ENCODE measurements around the gene KLK2.

KLK2 gene

DNA sequence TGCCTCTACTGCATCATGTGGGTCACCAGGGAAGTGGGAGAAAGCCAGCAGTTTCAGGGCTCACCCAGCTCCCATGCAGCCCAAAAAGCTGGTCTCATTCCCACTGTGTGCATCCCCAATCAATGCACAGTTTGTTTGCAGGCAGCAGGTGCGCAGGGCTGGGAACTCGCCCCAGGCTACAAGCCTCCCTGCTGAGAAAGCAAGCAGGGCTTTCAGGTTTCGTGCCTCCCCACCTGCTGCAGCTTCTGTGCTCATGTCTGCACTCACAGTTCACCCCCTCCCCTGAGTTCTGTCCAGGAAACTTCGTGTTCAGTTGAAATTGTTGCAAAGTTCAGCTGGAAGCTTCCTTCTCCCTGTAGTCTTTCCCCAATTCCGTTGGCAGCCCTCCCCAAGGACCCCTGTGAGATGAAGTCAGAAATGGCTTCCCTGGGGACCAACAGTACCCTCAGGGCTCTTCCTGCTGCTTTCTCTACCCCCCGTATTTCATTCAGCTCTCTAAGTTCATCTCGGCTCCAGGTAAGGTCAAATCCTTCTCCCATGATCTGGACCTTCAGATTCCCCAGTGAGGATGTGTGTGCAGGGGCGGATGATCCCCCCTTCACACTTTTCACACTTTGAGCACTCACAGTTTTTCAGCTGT, 28.8 kb upstream of the KLK2 start:
- DNase-seq (ENCODE audit: low read depth in 1 of 2, low spot score in 1 of 2), result no peak

DNA sequence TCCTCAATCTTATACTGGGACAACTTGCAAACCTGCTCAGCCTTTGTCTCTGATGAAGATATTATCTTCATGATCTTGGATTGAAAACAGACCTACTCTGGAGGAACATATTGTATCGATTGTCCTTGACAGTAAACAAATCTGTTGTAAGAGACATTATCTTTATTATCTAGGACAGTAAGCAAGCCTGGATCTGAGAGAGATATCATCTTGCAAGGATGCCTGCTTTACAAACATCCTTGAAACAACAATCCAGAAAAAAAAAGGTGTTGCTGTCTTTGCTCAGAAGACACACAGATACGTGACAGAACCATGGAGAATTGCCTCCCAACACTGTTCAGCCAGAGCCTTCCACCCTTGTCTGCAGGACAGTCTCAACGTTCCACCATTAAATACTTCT, 22.5 kb upstream of the KLK2 start:
- DNase-seq (ENCODE audit: low read depth in 1 of 2, low spot score in 1 of 2), result no peak

DNA sequence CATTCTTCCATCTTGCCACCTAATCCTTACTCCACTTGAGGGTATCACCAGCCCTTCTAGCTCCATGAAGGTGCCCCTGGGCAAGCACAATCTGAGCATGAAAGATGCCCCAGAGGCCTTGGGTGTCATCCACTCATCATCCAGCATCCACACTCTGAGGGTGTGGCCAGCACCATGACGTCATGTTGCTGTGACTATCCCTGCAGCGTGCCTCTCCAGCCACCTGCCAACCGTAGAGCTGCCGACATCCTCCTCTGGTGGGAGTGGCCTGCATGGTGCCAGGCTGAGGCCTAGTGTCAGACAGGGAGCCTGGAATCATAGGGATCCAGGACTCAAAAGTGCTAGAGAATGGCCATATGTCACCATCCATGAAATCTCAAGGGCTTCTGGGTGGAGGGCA, 21.6 kb upstream of the KLK2 start:
- DNase-seq (ENCODE audit: low read depth in 1 of 2, low spot score in 1 of 2), result no peak

DNA sequence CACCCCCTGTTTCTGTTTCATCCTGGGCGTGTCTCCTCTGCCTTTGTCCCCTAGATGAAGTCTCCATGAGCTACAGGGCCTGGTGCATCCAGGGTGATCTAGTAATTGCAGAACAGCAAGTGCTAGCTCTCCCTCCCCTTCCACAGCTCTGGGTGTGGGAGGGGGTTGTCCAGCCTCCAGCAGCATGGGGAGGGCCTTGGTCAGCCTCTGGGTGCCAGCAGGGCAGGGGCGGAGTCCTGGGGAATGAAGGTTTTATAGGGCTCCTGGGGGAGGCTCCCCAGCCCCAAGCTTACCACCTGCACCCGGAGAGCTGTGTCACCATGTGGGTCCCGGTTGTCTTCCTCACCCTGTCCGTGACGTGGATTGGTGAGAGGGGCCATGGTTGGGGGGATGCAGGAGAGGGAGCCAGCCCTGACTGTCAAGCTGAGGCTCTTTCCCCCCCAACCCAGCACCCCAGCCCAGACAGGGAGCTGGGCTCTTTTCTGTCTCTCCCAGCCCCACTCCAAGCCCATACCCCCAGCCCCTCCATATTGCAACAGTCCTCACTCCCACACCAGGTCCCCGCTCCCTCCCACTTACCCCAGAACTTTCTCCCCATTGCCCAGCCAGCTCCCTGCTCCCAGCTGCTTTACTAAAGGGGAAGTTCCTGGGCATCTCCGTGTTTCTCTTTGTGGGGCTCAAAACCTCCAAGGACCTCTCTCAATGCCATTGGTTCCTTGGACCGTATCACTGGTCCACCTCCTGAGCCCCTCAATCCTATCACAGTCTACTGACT, 18.4 kb upstream of the KLK2 start, which contains the start of gene KLK3:
Gene KLK3, plus strand, starts transcription at position 280 of the 775 bp plus-strand sequence. Its CDS starts 41 bp downstream, at position 321.
- DNase-seq (ENCODE audit: low read depth in 1 of 2, low spot score in 1 of 2), result no peak

DNA sequence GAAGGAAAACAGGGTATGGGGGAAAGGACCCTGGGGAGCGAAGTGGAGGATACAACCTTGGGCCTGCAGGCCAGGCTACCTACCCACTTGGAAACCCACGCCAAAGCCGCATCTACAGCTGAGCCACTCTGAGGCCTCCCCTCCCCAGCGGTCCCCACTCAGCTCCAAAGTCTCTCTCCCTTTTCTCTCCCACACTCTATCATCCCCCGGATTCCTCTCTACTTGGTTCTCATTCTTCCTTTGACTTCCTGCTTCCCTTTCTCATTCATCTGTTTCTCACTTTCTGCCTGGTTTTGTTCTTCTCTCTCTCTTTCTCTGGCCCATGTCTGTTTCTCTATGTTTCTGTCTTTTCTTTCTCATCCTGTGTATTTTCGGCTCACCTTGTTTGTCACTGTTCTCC, 15.9 kb upstream of the KLK2 start:
- no peak for DNase-seq (ENCODE audit: low read depth in 1 of 2, low spot score in 1 of 2)

DNA sequence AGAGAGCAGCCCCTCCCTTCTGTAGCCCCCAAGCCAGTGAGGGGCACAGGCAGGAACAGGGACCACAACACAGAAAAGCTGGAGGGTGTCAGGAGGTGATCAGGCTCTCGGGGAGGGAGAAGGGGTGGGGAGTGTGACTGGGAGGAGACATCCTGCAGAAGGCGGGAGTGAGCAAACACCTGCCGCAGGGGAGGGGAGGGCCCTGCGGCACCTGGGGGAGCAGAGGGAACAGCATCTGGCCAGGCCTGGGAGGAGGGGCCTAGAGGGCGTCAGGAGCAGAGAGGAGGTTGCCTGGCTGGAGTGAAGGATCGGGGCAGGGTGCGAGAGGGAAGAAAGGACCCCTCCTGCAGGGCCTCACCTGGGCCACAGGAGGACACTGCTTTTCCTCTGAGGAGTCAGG, 14.4 kb upstream of the KLK2 start:
- no peak for DNase-seq (ENCODE audit: low read depth in 1 of 2, low spot score in 1 of 2)

DNA sequence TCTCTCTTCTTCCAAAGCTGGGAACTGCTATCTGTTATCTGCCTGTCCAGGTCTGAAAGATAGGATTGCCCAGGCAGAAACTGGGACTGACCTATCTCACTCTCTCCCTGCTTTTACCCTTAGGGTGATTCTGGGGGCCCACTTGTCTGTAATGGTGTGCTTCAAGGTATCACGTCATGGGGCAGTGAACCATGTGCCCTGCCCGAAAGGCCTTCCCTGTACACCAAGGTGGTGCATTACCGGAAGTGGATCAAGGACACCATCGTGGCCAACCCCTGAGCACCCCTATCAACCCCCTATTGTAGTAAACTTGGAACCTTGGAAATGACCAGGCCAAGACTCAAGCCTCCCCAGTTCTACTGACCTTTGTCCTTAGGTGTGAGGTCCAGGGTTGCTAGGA, 13.4 kb upstream of the KLK2 start:
- no peak for DNase-seq (ENCODE audit: low read depth in 1 of 2, low spot score in 1 of 2)

DNA sequence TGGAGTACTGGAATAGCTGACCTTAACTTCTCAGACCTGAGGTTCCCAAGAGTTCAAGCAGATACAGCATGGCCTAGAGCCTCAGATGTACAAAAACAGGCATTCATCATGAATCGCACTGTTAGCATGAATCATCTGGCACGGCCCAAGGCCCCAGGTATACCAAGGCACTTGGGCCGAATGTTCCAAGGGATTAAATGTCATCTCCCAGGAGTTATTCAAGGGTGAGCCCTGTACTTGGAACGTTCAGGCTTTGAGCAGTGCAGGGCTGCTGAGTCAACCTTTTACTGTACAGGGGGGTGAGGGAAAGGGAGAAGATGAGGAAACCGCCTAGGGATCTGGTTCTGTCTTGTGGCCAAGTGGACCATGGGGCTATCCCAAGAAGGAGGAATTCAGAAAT, 12.2 kb upstream of the KLK2 start:
- no peak for DNase-seq (ENCODE audit: low read depth in 1 of 2, low spot score in 1 of 2)

DNA sequence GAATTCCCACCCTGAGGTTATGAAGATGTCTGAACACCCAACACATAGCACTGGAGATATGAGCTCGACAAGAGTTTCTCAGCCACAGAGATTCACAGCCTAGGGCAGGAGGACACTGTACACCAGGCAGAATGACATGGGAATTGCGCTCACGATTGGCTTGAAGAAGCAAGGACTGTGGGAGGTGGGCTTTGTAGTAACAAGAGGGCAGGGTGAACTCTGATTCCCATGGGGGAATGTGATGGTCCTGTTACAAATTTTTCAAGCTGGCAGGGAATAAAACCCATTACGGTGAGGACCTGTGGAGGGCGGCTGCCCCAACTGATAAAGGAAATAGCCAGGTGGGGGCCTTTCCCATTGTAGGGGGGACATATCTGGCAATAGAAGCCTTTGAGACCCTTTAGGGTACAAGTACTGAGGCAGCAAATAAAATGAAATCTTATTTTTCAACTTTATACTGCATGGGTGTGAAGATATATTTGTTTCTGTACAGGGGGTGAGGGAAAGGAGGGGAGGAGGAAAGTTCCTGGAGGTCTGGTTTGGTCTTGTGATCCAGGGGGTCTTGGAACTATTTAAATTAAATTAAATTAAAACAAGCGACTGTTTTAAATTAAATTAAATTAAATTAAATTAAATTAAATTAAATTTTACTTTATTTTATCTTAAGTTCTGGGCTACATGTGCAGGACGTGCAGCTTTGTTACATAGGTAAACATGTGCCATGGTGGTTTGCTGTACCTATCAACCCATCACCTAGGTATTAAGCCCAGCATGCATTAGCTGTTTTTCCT, 11.5 kb upstream of the KLK2 start:
- DNase-seq (ENCODE audit: low read depth in 1 of 2, low spot score in 1 of 2), result no peak

DNA sequence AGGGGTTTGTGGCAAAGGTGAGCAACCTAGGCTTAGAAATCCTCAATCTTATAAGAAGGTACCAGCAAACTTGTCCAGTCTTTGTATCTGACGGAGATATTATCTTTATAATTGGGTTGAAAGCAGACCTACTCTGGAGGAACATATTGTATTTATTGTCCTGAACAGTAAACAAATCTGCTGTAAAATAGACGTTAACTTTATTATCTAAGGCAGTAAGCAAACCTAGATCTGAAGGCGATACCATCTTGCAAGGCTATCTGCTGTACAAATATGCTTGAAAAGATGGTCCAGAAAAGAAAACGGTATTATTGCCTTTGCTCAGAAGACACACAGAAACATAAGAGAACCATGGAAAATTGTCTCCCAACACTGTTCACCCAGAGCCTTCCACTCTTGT, 3.8 kb upstream of the KLK2 start:
- no peak for DNase-seq (ENCODE audit: low read depth in 1 of 2, low spot score in 1 of 2)

DNA sequence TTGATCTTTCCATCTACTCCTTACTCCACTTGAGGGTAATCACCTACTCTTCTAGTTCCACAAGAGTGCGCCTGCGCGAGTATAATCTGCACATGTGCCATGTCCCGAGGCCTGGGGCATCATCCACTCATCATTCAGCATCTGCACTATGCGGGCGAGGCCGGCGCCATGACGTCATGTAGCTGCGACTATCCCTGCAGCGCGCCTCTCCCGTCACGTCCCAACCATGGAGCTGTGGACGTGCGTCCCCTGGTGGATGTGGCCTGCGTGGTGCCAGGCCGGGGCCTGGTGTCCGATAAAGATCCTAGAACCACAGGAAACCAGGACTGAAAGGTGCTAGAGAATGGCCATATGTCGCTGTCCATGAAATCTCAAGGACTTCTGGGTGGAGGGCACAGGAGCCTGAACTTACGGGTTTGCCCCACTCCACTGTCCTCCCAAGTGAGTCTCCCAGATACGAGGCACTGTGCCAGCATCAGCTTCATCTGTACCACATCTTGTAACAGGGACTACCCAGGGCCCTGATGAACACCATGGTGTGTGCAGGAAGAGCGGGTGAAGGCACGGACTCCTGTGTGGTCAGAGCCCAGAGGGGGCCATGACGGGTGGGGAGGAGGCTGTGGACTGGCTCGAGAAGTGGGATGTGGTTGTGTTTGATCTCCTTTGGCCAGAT, 2.7 kb upstream of the KLK2 start:
- no peak for DNase-seq (ENCODE audit: low read depth in 1 of 2, low spot score in 1 of 2)

DNA sequence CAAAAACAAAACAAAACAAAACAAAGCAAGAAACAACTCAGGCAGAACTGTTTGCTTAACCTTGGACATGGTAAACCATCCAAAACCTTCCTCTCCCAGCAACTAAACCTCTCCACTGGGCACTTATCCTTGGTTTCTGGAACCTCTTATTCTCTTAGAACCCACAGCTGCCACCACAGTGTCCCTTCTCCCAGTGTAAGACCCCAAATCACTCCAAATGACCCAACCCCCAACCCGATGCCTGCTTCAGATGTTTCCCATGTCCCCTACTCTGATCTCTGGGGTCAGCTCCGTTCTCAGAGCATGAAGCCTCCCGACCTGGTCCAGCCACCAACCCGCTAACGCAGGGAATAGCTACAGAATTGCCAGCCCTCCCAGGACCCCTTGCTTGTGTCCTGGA, 972 bp downstream of the KLK2 start:
- DNase-seq (ENCODE audit: low read depth in 1 of 2, low spot score in 1 of 2), result no peak

DNA sequence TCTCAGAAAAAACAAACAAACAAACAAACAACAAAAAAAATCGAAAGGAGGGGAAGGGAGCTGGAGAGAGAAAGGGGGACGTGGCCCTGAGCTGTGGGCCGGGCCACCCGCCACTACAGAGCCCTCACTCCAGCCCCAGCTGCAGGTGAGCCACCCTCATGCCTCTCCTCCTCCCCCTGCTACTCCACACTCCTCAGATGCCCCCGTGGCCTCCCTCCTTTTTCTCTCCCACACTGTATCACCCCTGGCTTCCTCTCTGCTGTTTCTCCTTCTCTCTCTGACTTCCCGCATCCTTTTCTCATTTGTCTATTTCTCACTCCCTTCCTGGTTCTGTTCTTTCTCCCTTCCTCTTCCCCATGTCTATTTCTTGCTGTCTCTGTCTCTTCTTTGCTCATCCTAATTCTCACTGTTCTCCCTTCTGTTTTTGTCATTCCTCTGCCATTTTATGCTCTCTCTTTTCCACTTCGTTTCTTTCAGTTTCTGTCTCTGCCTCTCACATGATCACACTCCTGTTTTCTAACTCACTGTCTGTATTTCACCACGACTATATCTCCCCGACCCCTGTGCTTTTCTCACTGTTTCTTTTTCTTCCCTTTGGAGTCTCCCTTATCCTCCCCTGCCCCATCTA, 2.7 kb downstream of the KLK2 start:
- DNase-seq (ENCODE audit: low read depth in 1 of 2, low spot score in 1 of 2), result no peak

DNA sequence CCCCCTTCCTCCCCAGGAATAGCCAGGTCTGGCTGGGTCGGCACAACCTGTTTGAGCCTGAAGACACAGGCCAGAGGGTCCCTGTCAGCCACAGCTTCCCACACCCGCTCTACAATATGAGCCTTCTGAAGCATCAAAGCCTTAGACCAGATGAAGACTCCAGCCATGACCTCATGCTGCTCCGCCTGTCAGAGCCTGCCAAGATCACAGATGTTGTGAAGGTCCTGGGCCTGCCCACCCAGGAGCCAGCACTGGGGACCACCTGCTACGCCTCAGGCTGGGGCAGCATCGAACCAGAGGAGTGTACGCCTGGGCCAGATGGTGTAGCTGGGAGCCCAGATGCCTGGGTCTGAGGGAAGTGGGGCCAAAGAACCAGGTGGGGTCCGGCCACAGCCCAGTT, 3.2 kb downstream of the KLK2 start:
- DNase-seq (ENCODE audit: low read depth in 1 of 2, low spot score in 1 of 2), result no peak

DNA sequence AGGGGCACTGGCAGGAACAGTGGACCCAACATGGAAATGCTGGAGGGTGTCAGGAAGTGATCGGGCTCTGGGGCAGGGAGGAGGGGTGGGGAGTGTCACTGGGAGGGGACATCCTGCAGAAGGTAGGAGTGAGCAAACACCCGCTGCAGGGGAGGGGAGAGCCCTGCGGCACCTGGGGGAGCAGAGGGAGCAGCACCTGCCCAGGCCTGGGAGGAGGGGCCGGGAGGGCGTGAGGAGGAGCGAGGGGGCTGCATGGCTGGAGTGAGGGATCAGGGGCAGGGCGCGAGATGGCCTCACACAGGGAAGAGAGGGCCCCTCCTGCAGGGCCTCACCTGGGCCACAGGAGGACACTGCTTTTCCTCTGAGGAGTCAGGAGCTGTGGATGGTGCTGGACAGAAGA, 4.1 kb downstream of the KLK2 start:
- no peak for DNase-seq (ENCODE audit: low read depth in 1 of 2, low spot score in 1 of 2)

DNA sequence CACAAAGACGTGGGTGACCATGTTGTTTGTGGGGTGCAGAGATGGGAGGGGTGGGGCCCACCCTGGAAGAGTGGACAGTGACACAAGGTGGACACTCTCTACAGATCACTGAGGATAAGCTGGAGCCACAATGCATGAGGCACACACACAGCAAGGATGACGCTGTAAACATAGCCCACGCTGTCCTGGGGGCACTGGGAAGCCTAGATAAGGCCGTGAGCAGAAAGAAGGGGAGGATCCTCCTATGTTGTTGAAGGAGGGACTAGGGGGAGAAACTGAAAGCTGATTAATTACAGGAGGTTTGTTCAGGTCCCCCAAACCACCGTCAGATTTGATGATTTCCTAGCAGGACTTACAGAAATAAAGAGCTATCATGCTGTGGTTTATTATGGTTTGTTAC, 5.6 kb downstream of the KLK2 start:
- DNase-seq (ENCODE audit: low read depth in 1 of 2, low spot score in 1 of 2), result no peak

DNA sequence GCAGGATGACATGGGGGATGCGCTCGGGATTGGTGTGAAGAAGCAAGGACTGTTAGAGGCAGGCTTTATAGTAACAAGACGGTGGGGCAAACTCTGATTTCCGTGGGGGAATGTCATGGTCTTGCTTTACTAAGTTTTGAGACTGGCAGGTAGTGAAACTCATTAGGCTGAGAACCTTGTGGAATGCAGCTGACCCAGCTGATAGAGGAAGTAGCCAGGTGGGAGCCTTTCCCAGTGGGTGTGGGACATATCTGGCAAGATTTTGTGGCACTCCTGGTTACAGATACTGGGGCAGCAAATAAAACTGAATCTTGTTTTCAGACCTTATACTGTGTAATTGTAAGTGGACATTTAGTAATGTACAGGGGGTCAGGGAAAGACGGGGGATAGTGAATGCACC, 7.0 kb downstream of the KLK2 start:
- DNase-seq (ENCODE audit: low read depth in 1 of 2, low spot score in 1 of 2), result no peak

DNA sequence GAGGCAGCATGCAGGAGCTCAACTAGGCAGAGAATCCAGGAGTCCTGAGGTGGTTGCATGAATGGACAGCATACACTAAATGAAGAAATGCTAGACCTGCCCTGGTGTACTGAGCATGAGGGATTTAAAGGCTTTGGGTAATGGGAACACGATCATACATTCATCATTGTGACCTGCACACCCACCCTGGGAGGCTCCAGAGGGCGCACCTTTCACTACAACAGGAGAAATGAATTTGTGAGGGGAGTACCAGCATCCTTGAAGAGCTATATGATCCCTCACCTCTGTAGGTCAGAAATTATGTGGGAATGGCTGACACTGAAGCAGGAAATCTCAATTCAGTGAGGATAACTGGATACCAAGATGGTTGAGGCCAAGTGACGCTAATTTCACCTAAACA, 8.9 kb downstream of the KLK2 start:
- no peak for DNase-seq (ENCODE audit: low read depth in 1 of 2, low spot score in 1 of 2)

DNA sequence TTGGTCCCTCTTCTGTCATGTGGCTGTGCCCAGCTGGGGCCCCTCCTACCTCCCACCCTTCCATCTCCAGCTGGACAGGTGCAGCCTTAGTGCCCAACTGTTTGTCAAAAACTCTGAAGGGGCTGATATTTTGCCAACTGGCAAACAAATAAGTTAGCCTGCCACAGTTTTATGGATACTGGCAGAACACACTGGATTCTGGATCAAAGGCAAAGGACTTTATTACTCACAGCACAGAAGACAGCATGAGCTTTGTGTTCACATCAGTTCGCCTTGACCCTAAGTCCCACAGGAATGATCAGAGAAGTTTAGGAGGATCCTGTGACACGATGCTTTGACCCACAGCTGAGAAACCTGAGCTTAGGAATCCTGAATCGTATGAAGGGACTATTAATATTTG, 16.4 kb downstream of the KLK2 start:
- no peak for DNase-seq (ENCODE audit: low read depth in 1 of 2, low spot score in 1 of 2)

DNA sequence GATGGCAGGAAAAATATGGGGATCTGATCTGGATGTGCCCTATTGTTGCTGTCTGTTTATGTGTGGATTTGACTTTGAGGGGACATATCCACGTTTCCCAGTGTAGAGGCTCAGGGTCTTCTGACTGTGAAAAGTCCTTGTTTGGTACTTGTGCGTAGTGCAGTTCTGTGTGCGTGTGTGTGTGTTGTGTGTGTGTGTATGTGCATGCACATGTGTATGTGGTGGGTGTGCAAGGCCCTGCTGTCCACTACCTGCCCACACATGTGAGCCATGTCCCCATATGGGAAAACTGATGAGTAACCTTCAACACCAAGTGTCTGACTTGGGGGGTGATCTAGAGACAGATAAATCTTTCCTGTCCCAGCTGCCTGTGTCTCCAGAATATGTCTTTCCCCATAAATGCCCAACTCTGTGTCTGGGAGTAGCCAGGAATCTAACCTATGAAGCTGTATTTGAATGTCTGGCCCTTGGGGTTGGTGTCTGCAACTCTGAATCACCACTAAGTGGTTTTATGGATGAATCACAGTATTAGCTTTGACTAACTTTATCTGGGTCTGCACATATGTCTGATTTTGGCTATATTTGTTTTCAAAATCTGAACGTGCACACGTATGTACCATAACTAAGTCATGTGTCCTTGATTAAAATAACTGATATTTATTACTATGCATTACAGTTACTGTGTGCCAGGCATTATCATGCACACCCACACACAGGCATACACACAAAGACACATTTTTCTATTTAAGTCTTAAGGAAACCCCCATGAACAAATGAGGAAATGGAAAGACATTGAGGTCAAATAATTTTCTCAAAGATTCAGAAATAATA, 17.4 kb downstream of the KLK2 start:
- DNase-seq (ENCODE audit: low read depth in 1 of 2, low spot score in 1 of 2), result no peak

Data from stimulated activated CD4-positive, alpha-beta T cell treated with anti-CD3 and anti-CD28 coated beads, Interleukin-15, amount 100 ng/mL, for 1 hour (primary cell).